ENCODE data around the gene DMD. TPM values are rescaled to one million over a fixed set of nuclear protein-coding genes. Genes with fewer than 3 reads are reported as not detected.

DMD gene
- total and polyA plus RNA-seq, 12 donors = 28.5 to 228 (median 168) TPM

DNA sequence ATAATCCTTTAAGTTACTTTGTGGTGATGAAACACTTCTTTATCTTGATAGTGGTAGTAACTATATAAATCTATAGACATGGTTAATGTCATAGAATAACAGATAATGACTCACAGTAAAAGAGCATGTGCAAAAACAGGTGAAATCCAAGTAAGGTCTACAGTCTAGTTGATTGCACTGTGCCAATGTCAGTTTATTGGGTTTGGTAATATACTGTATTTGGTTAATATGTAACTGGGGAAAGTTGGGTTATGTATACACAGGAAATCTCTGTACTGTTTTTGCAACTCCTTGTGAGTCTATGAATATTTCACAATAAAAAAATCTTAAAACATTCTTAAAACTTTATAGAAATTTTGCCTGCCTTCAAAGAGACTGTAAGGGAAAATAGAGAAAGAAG is 1071.9 kb downstream of the DMD start:
- ATAC-seq = no peak
- H3K4me1 ChIP-seq = no peaks in the 10 kb centered on the region

GRCh38 chrX:32137525-32137924 is 1073.8 kb downstream of the DMD start:
- 56 to 67% methylated on average over 2 of the region's 2 CpGs for WGBS, 2 donors
- H3K4me1 ChIP-seq = no peaks in the 10 kb centered on the region
- intact Hi-C loops (cut with DNase I) = no loop called here
- no peak overlapping the region for H3K4me3 ChIP-seq
- H3K36me3 ChIP-seq = no peaks in the 10 kb centered on the region
- no peak overlapping the region for H3K27ac ChIP-seq
- DNase-seq (peak in 1 of 2 donors; percentile 5), ATAC-seq (no peak)
- no peaks in the 10 kb centered on the region for H3K27me3 ChIP-seq
- no peaks in the 10 kb centered on the region for H3K9me3 ChIP-seq
- TF ChIP-seq CTCF (IDR thresholded peaks at IDR 0.05) = no peak

More for the DNA sequence above, 1071.9 kb downstream of the DMD start:
- intact Hi-C loops (cut with DNase I) = no loop called here
- no peak for TF ChIP-seq CTCF (IDR thresholded peaks at IDR 0.05)
- Histone ChIP-seq H3K27ac (no peak overlapping the region), H3K36me3 (no peaks in the 10 kb centered on the region), H3K4me3 (no peak overlapping the region), H3K9me3 (no peaks in the 10 kb centered on the region), H3K27me3 (no peaks in the 10 kb centered on the region)
- no peak for DNase-seq

DNA sequence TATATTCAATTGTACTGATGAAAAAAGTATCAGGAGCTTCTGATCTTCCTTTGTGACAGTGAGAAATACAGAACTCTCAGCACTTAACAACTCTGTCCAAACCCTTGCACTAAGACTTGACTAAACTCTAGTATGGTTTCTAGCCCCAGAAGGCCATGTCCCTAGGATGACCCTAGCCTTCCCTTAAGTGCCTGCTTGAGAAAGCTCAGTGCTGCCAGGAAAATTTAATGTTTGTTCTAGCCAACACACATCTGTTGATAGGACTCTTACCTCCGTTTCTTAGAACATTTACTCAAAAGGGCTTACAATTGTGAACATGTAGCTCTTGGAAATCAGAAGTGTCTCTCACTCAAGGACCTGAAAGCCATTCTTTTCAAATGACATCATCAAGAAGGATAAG is 1084.4 kb downstream of the DMD start:
- no peak for TF ChIP-seq CTCF (IDR thresholded peaks at IDR 0.05)
- H3K27me3 ChIP-seq = no peaks in the 10 kb centered on the region
- intact Hi-C loops (cut with DNase I) = no loop called here
- H3K9me3 ChIP-seq = no peaks in the 10 kb centered on the region
- ATAC-seq = no peak
- WGBS, 2 donors = 6 to 16% methylated on average over 1 of the region's 1 CpG
- H3K27ac ChIP-seq = no peak overlapping the region
- no peaks in the 10 kb centered on the region for H3K36me3 ChIP-seq
- H3K4me1 ChIP-seq = peaks cover 0 to 12% (median 0%) of the 10 kb centered on the region in 9 donors
- no peak overlapping the region for H3K4me3 ChIP-seq
- DNase-seq = no peak

DNA sequence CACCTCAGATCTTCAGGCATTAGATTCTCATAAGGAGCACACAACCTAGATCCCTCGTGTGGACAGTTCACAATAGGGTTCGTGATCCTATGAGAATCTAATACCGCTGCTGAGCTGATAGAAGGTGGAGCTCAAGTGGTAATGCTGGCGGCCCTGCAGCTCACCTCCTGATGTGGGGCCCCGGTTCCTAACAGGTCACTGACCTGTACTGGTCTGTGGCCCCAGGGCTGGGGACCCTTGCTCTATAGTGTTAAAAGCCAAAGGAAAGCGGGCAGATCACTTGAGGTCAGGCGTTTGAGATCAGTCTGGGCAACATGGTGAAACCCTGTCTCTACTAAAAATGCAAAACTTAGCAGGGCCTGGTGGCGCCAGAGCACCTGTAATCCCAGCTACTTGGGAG is 1092.5 kb downstream of the DMD start:
- intact Hi-C loops (cut with DNase I) = no loop called here
- 88 to 90% methylated on average over 8 of the region's 8 CpGs for WGBS, 2 donors
- no peak for ATAC-seq
- Histone ChIP-seq H3K27ac (no peak overlapping the region), H3K27me3 (no peaks in the 10 kb centered on the region), H3K4me3 (no peak overlapping the region), H3K36me3 (no peaks in the 10 kb centered on the region), H3K4me1 (no peaks in the 10 kb centered on the region), H3K9me3 (no peaks in the 10 kb centered on the region)
- no peak for DNase-seq
- TF ChIP-seq CTCF (IDR thresholded peaks at IDR 0.05) = no peak

DNA sequence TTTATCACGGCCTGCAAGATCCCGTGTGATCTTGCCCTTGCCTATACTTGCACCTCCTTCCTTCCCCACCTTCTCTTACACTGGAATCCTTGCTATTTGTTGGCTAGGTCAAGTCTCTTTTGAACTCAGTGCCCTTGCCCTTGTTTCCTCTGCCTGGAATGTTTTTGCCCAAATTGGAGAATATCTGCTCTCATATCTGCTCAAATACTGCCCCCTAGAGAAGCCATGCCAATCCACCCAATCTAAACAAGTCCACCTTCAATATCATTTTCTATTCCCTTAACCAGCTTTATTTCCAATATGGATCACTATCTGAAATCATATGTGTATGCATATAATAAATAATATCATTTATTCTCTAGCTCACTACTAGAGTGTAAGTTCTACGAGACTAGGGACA is 1095.3 kb downstream of the DMD start:
- 65 to 76% methylated on average over 3 of the region's 3 CpGs for WGBS, 2 donors
- Histone ChIP-seq H3K9me3 (no peaks in the 10 kb centered on the region), H3K36me3 (no peaks in the 10 kb centered on the region), H3K27me3 (no peaks in the 10 kb centered on the region), H3K4me3 (no peak overlapping the region), H3K27ac (no peak overlapping the region), H3K4me1 (no peaks in the 10 kb centered on the region)
- no peak for DNase-seq
- ATAC-seq = no peak
- no peak for TF ChIP-seq CTCF (IDR thresholded peaks at IDR 0.05)
- intact Hi-C loops (cut with DNase I) = no loop called here
